BJ (cell line): ENCODE data around the gene CTNND2. TPM values are rescaled to one million over a fixed set of nuclear protein-coding genes. Genes with fewer than 3 reads are reported as not detected.

Source experiments
- CTCF ChIA-PET: fragments of 350-600 bp; formaldehyde crosslinking; extraction: SDS; loops from one replicate; lab custom pipeline; 2021; ENCODE audit warnings: antibody characterized with exemption, inconsistent platforms; lab: Yijun Ruan, JAX
- POLR2A ChIA-PET: fragments of 300-600 bp; sonication (Branson Sonifier 250); formaldehyde crosslinking; extraction: SDS; loops from one replicate; lab custom pipeline; 2021; ENCODE audit warnings: antibody characterized with exemption; lab: Charles Lee
- DNase-seq: peaks from one replicate; pipeline ENCODE4 v3.0.0-alpha.2; 2011; ENCODE audit warnings: low read depth
- H3K27me3 ChIP-seq: 2 replicates; pipeline ENCODE4 v1.6.0; 2011; ENCODE audit warnings: low read length; ENCODE audit not compliant: control insufficient read depth, insufficient read depth
- H3K36me3 ChIP-seq: 2 replicates; pipeline ENCODE4 v1.5.1; 2011; ENCODE audit warnings: low read length; ENCODE audit not compliant: control insufficient read depth, insufficient read depth
- H3K4me3 ChIP-seq: 2 replicates; pipeline ENCODE4 v1.5.1; 2011; ENCODE audit warnings: low read depth, mild to moderate bottlenecking, control low read depth, low read length
- CTCF ChIP-seq: IDR thresholded peaks from 2 replicates; pipeline ENCODE4 v1.5.1; 2011; ENCODE audit warnings: low read depth, mild to moderate bottlenecking, control low read depth, inconsistent platforms, low read length, moderate library complexity; ENCODE audit not compliant: insufficient read depth
- polyA plus RNA-seq: library from polyadenylated mRNA; depleted of rRNA; stranded (reverse); fragments of >200 nt; gene quantifications from 2 replicates; pipeline ENCODE4 v1.2.3, GENCODE V29; 2011

Gene CTNND2
- polyA plus RNA-seq, 1 experiment, result not detected

GRCh38 chr5:11043881-11044280 is 860.4 kb downstream of the CTNND2 start:
- POLR2A ChIA-PET, result no interaction called here
- CTCF ChIA-PET, result no interaction called here
- TF ChIP-seq CTCF, result no peak
- DNase-seq, result no peak
- no peaks in the 10 kb centered on the region; the same call in none of the 2 replicates for H3K27me3 ChIP-seq
- H3K36me3 ChIP-seq, result no peaks in the 10 kb centered on the region
- no peak overlapping the region for H3K4me3 ChIP-seq

DNA sequence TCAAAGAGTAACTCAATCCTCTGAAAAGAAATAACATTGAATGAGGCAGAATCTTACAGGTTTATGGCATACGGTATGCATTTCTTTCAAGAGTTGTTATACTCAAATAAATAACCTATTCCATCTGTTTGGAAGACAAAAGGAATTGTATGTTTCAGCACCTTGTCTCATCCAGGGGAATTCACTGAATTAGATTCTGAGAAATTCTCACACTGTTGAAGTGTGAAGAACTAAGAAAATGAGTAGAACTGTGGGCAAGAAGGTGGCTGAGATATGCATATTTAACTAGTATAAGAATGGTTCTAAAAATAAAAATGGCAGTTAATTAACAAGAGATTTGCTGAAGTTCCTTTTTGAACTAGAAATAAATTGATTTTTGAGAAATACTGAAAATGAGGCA is 863.9 kb downstream of the CTNND2 start:
- ChIA-PET POLR2A (no interaction called here), CTCF (no interaction called here)
- TF ChIP-seq CTCF, result no peak
- Histone ChIP-seq H3K36me3 (no peaks in the 10 kb centered on the region), H3K4me3 (no peak overlapping the region), H3K27me3 (no peaks in the 10 kb centered on the region; the same call in none of the 2 replicates)
- no peak for DNase-seq

- CTCF ChIA-PET, result no interaction called here
- no peaks in the 10 kb centered on the region for H3K36me3 ChIP-seq
- POLR2A ChIA-PET, result no interaction called here
- TF ChIP-seq CTCF, result no peak
- no peaks in the 10 kb centered on the region for H3K27me3 ChIP-seq
- no peak for DNase-seq
- no peak overlapping the region for H3K4me3 ChIP-seq
Observed at GRCh38 chr5:11038772-11039171, 865.5 kb downstream of the CTNND2 start.

- ChIA-PET POLR2A (no interaction called here), CTCF (no interaction called here)
- Histone ChIP-seq H3K27me3 (no peaks in the 10 kb centered on the region), H3K36me3 (no peaks in the 10 kb centered on the region), H3K4me3 (no peak overlapping the region)
- TF ChIP-seq CTCF, result no peak
- DNase-seq, result no peak
Observed at GRCh38 chr5:11037941-11038340, 866.3 kb downstream of the CTNND2 start.

DNA sequence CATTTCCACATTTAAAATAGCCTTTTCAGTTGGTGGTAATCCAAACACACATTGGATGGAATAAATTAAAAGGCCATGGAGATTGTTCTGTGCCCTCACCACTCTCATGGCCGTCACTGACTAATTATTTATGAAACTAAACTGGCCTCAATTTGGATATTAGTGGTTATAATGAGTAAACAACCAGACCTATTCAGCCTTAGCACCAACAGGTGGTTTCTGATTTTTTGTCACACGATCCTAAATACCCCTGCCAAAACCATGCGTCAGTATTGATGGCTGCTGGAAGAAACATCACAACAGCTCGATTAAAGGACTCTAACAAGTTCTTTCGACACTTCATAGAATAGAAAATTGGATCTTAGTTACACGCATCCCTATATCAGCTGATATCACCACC is 867.2 kb downstream of the CTNND2 start:
- Histone ChIP-seq H3K4me3 (no peak overlapping the region), H3K36me3 (no peaks in the 10 kb centered on the region), H3K27me3 (no peaks in the 10 kb centered on the region)
- no peak for TF ChIP-seq CTCF
- ChIA-PET CTCF (no interaction called here), POLR2A (no interaction called here)
- DNase-seq, result no peak
